Right lobe of liver (tissue), 6 donors: ENCODE measurements around the gene EFNA5. TPM values are rescaled to one million over a fixed set of nuclear protein-coding genes. Genes with fewer than 3 reads are reported as not detected.

Source experiments
- ATAC-seq, 4 donors: fragments of 200-7000 bp; cut with Tn5 transposase; one replicate each; pipeline ENCODE4 v1.9.1; 2020; ENCODE audit warnings: mild to moderate bottlenecking in 4 of 4, moderate library complexity in 4 of 4
- DNase-seq, 3 donors: peaks; one replicate each; pipeline ENCODE4 v3.0.0-alpha.2; 2020
- H3K27ac ChIP-seq, 3 donors: fragments of 200-600 bp; one replicate each; pipeline ENCODE4 v1.8.0; 2022
- H3K27me3 ChIP-seq, 2 donors: fragments of 200-600 bp; one replicate each; pipeline ENCODE4 v1.8.0; 2022
- H3K36me3 ChIP-seq, 4 donors: fragments of 200-600 bp; sonication (generic) in 1 of 4; one replicate each; pipeline versions ENCODE4 v1.5.1 to v1.8.0; 2017 to 2022; ENCODE audit warnings: control low read depth in 1 of 4
- H3K4me1 ChIP-seq, 4 donors: fragments of 200-600 bp; sonication (generic) in 1 of 4; one replicate each; pipeline versions ENCODE4 v1.5.1 to v1.8.0; 2017 to 2022; ENCODE audit warnings: control low read depth in 1 of 4
- H3K4me3 ChIP-seq, 3 donors: fragments of 200-600 bp; one replicate each; pipeline ENCODE4 v1.8.0; 2022
- H3K9me3 ChIP-seq, 4 donors: fragments of 200-600 bp; sonication (generic) in 1 of 4; one replicate each; pipeline versions ENCODE4 v1.5.1 to v1.8.0; 2017 to 2022; ENCODE audit warnings: control low read depth in 1 of 4
- POLR2A ChIP-seq: fragments of 450-650 bp; IDR thresholded peaks from one replicate; pipeline ENCODE4 v1.6.1; 2017; ENCODE audit warnings: antibody characterized with exemption, mild to moderate bottlenecking
- WGBS: methylation state at CpG from one replicate; pipeline ENCODE4 v1.1.6; 2018; ENCODE audit warnings: low coverage, low lambda C conversion rate; ENCODE audit not compliant: insufficient coverage; ENCODE audit errors: missing lambda C conversion rate; 5-methylcytosine and 5-hydroxymethylcytosine counted together
- intact Hi-C, 2 donors: fragments of 100-400 bp; cut with DNase I; formaldehyde crosslinking; loops; one replicate each; pipeline versions ENCODE4 v1.11.2 to v1.14.1; 2022
- total RNA-seq, 6 experiments: library from RNA; depleted of rRNA in 2 of 6; stranded (reverse); fragments of >200 nt in 2 of 6; fragmentation: NEBNext Ultra II Directional in 3 of 6; extraction: Animal tissue kit (Norgen Biotek cat#: 25700) in 3 of 6; gene quantifications; one replicate each; pipeline versions ENCODE4 v1.1.0 to v1.2.4, GENCODE V29; 2016 to 2023
- TF ChIP-seq, protein P1 (sequence below), 4 donors: fragments of 200-600 bp in 3 of 4; fragments of 450-650 bp in 1 of 4; IDR thresholded peaks; one replicate each; pipeline versions ENCODE4 v1.5.1 to v1.8.0; 2016 to 2022; ENCODE audit warnings: antibody characterized with exemption in 4 of 4, mild to moderate bottlenecking in 2 of 4
- donor health status: DM: no; HTN: yes; CAD: no.
- donor health status: DM: no; HTN: no; CAD: no.
- donor health status: DM: no; HTN: no; CAD: no.
- donor health status: DM: no; HTN: yes; CAD: no.
- donor health status: DM: no; HTN: yes; CAD: no.

EFNA5 gene
- total RNA-seq, 6 experiments from 2014 or later = 0.18 to 11.7 (median 1.4) TPM

DNA sequence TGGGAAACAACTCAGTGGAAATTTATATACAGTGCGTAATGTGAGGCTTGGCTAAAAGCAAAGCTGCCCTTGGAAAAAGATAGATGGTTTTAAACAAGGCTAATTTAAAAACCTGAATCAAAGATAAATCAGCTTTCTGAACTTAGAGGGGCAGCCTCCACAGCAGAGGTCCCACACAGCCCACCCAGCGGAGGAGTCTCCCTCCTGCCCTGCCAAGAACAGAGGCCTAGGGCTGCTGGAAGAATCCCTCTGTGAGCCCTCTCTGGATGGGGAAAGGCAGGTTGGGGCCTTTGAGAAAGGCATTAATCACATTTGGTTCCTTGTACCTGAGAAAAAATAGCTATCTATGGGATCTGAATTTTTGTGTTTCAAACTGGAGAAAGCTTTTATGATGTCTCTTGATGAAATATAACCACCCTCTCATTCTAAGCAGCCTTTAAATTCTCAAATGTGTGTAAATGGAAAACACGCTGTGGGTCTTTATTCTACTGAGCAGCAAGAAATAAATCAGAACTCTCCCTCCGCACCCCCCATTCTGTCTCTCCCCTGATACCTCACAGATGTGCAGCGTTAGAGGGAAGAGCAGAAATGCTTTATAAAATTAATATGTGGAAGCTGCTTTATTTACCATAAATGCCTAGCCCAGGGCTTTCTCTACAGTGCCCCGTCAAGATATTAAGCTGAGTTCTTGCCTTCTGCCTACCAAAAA, 329.2 kb downstream of the EFNA5 start:
- 62% methylated on average over 6 of the region's 6 CpGs for WGBS
- TF ChIP-seq, protein P1, sequence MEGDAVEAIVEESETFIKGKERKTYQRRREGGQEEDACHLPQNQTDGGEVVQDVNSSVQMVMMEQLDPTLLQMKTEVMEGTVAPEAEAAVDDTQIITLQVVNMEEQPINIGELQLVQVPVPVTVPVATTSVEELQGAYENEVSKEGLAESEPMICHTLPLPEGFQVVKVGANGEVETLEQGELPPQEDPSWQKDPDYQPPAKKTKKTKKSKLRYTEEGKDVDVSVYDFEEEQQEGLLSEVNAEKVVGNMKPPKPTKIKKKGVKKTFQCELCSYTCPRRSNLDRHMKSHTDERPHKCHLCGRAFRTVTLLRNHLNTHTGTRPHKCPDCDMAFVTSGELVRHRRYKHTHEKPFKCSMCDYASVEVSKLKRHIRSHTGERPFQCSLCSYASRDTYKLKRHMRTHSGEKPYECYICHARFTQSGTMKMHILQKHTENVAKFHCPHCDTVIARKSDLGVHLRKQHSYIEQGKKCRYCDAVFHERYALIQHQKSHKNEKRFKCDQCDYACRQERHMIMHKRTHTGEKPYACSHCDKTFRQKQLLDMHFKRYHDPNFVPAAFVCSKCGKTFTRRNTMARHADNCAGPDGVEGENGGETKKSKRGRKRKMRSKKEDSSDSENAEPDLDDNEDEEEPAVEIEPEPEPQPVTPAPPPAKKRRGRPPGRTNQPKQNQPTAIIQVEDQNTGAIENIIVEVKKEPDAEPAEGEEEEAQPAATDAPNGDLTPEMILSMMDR (IDR thresholded peaks at IDR 0.05) = no peak
- TF ChIP-seq POLR2A = no peak
- Histone ChIP-seq H3K9me3 (no peaks in the 10 kb centered on the region), H3K27me3 (no peaks in the 10 kb centered on the region), H3K4me1 (no peaks in the 10 kb centered on the region), H3K27ac (no peak overlapping the region), H3K4me3 (no peak overlapping the region), H3K36me3 (no peaks in the 10 kb centered on the region)
- no peak for ATAC-seq
- no peak for DNase-seq
- intact Hi-C loops = no loop called here

GRCh38 chr5:107340631-107341030, 330.1 kb downstream of the EFNA5 start:
- Histone ChIP-seq H3K27me3 (no peaks in the 10 kb centered on the region), H3K4me1 (no peaks in the 10 kb centered on the region), H3K9me3 (no peaks in the 10 kb centered on the region), H3K4me3 (no peak overlapping the region), H3K36me3 (no peaks in the 10 kb centered on the region), H3K27ac (no peak overlapping the region)
- no peak for TF ChIP-seq POLR2A
- TF ChIP-seq, protein P1 (IDR thresholded peaks at IDR 0.05) = no peak
- DNase-seq = no peak
- ATAC-seq = no peak
- WGBS = 75% methylated on average over 3 of the region's 3 CpGs
- intact Hi-C loops = no loop called here

GRCh38 chr5:107338335-107338734, 332.4 kb downstream of the EFNA5 start:
- Histone ChIP-seq H3K36me3 (no peaks in the 10 kb centered on the region), H3K27ac (no peak overlapping the region), H3K9me3 (no peaks in the 10 kb centered on the region), H3K27me3 (no peaks in the 10 kb centered on the region), H3K4me3 (no peak overlapping the region), H3K4me1 (no peaks in the 10 kb centered on the region)
- intact Hi-C loops = no loop called here
- ATAC-seq (no peak), DNase-seq (no peak)
- 72% methylated on average over 2 of the region's 2 CpGs for WGBS
- no peak for TF ChIP-seq POLR2A
- TF ChIP-seq, protein P1 (IDR thresholded peaks at IDR 0.05) = no peak

DNA sequence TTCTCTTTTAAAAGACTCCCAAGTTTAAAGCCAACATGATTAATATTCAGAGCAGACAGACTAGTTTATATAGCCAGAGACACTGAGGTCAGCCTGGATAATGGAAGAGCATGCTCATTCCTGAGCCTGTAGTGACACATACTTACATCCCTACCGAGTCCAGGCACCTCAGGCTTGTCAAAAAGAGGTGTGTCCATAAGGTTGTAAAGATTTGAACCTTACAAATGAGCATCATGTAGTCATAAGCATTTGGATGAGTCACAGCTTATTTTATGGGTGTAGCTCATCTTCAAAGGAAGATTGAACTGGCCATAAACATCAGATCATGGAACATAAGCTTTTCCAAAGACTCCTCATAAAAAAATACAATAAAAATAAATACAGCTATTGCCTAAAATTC, 333.5 kb downstream of the EFNA5 start:
- DNase-seq (no peak), ATAC-seq (no peak)
- 20% methylated on average over 1 of the region's 1 CpG for WGBS
- Histone ChIP-seq H3K36me3 (no peaks in the 10 kb centered on the region), H3K4me1 (no peaks in the 10 kb centered on the region), H3K9me3 (no peaks in the 10 kb centered on the region), H3K4me3 (no peak overlapping the region), H3K27me3 (no peaks in the 10 kb centered on the region), H3K27ac (no peak overlapping the region)
- no peak for TF ChIP-seq POLR2A
- TF ChIP-seq, protein P1 (IDR thresholded peaks at IDR 0.05) = no peak
- intact Hi-C loops = no loop called here
